K562 (cell line): ENCODE results near the gene COQ8B. TPM values are rescaled to one million over a fixed set of nuclear protein-coding genes. Genes with fewer than 3 reads are reported as not detected.

Experiments used
- ATAC-seq: fragments of 200-7000 bp; cut with Tn5 transposase; 3 replicates; pipeline ENCODE4 v1.9.1; 2020; ENCODE audit warnings: moderate library complexity
- BruUV-seq: library from RNA; stranded (reverse); fragments of 400-500 nt; replicated peaks from 2 replicates; lab custom pipeline; 2021; lab: Mats Ljungman, UMichigan
- CTCF ChIA-PET: fragments of 300-600 bp; formaldehyde crosslinking; extraction: SDS; loops from one replicate; lab custom pipeline; 2021; ENCODE audit warnings: low intra/inter-chr PET ratio; lab: Yijun Ruan, JAX
- POLR2A ChIA-PET: fragments of 300-600, 350-650 bp; sonication (Branson Sonifier 250); formaldehyde crosslinking; extraction: SDS; loops from one replicate; lab custom pipeline; 2021; ENCODE audit warnings: antibody characterized with exemption, inconsistent platforms; lab: Yijun Ruan, JAX
- DNase-seq, 4 experiments: peaks; one replicate each; pipeline versions ENCODE4 v3.0.0 to v3.0.0-alpha.2; 2011 to 2018; ENCODE audit warnings: low spot score in 3 of 4, mixed read lengths in 3 of 4; ENCODE audit errors: extremely low read depth in 1 of 4
- FAIRE-seq: peaks from 2 replicates; lab custom pipeline; 2011; peaks lifted over from hg19 to GRCh38; lab: Jason Lieb, UNC
- H2AFZ ChIP-seq: 2 replicates; pipeline ENCODE4 v1.6.0; 2011; ENCODE audit warnings: low read depth, low read length, control low read depth, inconsistent platforms
- H3K27ac ChIP-seq: fragments of 200-600 bp; 3 replicates; pipeline ENCODE4 v1.8.0; 2011; ENCODE audit warnings: low read depth, mild to moderate bottlenecking, control low read depth, inconsistent platforms, low read length, moderate library complexity, mixed read lengths; ENCODE audit errors: extremely low read depth
- H3K27me3 ChIP-seq, 2 experiments: fragments of 300-600 bp in 1 of 2; 2 replicates in 1 of 2; 3 replicates in 1 of 2; pipeline versions ENCODE4 v1.6.0 to v1.8.0; 2011; ENCODE audit warnings: inconsistent platforms in 2 of 2, low read length in 2 of 2, mild to moderate bottlenecking in 1 of 2, mixed read lengths in 1 of 2, moderate library complexity in 1 of 2; ENCODE audit not compliant: control insufficient read depth in 2 of 2, insufficient read depth in 2 of 2
- H3K36me3 ChIP-seq: fragments of 300-600 bp; 3 replicates; pipeline ENCODE4 v1.8.0; 2011; ENCODE audit warnings: mild to moderate bottlenecking, low read length, inconsistent platforms; ENCODE audit not compliant: control insufficient read depth, insufficient read depth
- H3K4me1 ChIP-seq, 2 experiments: fragments of 200-600 bp in 1 of 2; replicated peaks in 1 of 2; 2 replicates in 1 of 2; 3 replicates in 1 of 2; pipeline versions ENCODE4 v1.5.1 to v1.8.0; 2011; ENCODE audit warnings: inconsistent platforms in 2 of 2, low read length in 2 of 2, mild to moderate bottlenecking in 1 of 2, mixed read lengths in 1 of 2, moderate library complexity in 1 of 2; ENCODE audit not compliant: control insufficient read depth in 2 of 2, insufficient read depth in 2 of 2
- H3K4me2 ChIP-seq: 2 replicates; pipeline ENCODE4 v1.6.1; 2011; ENCODE audit warnings: low read length, control low read depth, inconsistent platforms, mixed read lengths; ENCODE audit not compliant: insufficient read depth
- H3K4me3 ChIP-seq: fragments of 200-600 bp; sonication (generic), shearing (Covaris generic); 2 replicates; pipeline ENCODE4 v1.5.1; 2016; ENCODE audit warnings: control low read depth, inconsistent platforms
- H3K79me2 ChIP-seq: fragments of 200-600 bp; 3 replicates; pipeline ENCODE4 v1.8.0; 2011; ENCODE audit warnings: low read length, inconsistent platforms; ENCODE audit not compliant: control insufficient read depth, insufficient read depth
- H3K9ac ChIP-seq, 2 experiments: 2 replicates each; pipeline versions ENCODE4 v1.6.0 to v1.6.1; 2011; ENCODE audit warnings: low read depth in 2 of 2, low read length in 2 of 2, control low read depth in 1 of 2, inconsistent platforms in 1 of 2, mild to moderate bottlenecking in 1 of 2, mixed read lengths in 1 of 2; ENCODE audit not compliant: insufficient read depth in 1 of 2
- H3K9me1 ChIP-seq: one replicate; pipeline ENCODE4 v1.6.0; 2011; ENCODE audit warnings: inconsistent platforms, mild to moderate bottlenecking, low read length, moderate library complexity; ENCODE audit not compliant: control insufficient read depth, insufficient read depth
- H3K9me3 ChIP-seq: replicated peaks from 2 replicates; pipeline ENCODE4 v1.5.1; 2011; ENCODE audit warnings: low read depth, low read length, inconsistent platforms; ENCODE audit not compliant: control insufficient read depth, insufficient read depth
- H4K20me1 ChIP-seq: replicated peaks from 2 replicates; pipeline ENCODE4 v1.6.1; 2011; ENCODE audit warnings: low read length, inconsistent platforms, mixed read lengths; ENCODE audit not compliant: control insufficient read depth, insufficient read depth
- CBFA2T3 ChIP-seq: fragments of 450-650 bp; IDR thresholded peaks from 2 replicates; pipeline ENCODE4 v1.6.1; 2017
- ELF2 ChIP-seq: fragments of 250-450 bp; sonication (Bioruptor Pico); IDR thresholded peaks from 2 replicates; pipeline ENCODE4 v1.5.0; 2021; ENCODE audit warnings: mild to moderate bottlenecking
- EZH2 ChIP-seq: IDR thresholded peaks from 2 replicates; pipeline ENCODE4 v1.6.1; 2012; ENCODE audit warnings: low read depth, mild to moderate bottlenecking, inconsistent platforms, low read length, borderline replicate concordance
- HDAC8 ChIP-seq: fragments of 450-650 bp; IDR thresholded peaks from 2 replicates; pipeline ENCODE4 v1.6.1; 2016; ENCODE audit warnings: mild to moderate bottlenecking, missing genetic modification characterization, moderate library complexity, missing compliant biosample characterization
- RBM17 ChIP-seq: fragments of 200-400 bp; formaldehyde crosslinking; IDR thresholded peaks from 2 replicates; pipeline ENCODE4 v1.6.1; 2017; ENCODE audit warnings: low read depth, mild to moderate bottlenecking, low read length, borderline replicate concordance
- U2AF2 ChIP-seq: fragments of 200-400 bp; formaldehyde crosslinking; optimal IDR thresholded peaks from 2 replicates; pipeline ENCODE3; 2017; ENCODE audit warnings: low read depth, mild to moderate bottlenecking, low read length
- ZBED1 ChIP-seq: IDR thresholded peaks from 2 replicates; pipeline ENCODE4 v1.6.1; 2014
- WGBS: fragments of 100-300 bp; shearing (Covaris generic); methylation state at CpG from one replicate; pipeline ENCODE4 v1.1.6; 2016; ENCODE audit warnings: low coverage, mixed read lengths; ENCODE audit not compliant: insufficient coverage; ENCODE audit errors: missing lambda C conversion rate; 5-methylcytosine and 5-hydroxymethylcytosine counted together
- in situ Hi-C: fragments of 300-500 bp; cut with MboI; formaldehyde crosslinking; loops from 4 replicates; pipeline ENCODE4 v1.15.0; 2018; ENCODE audit warnings: inconsistent platforms, mixed read lengths
- intact Hi-C: fragments of 100-400 bp; cut with micrococcal nuclease; formaldehyde crosslinking; loops from 2 replicates; pipeline ENCODE4 v1.14.2; 2022
- polyA plus RNA-seq, 8 experiments: library from polyadenylated mRNA; depleted of rRNA in 4 of 8; stranded (reverse) in 5 of 8; unstranded in 3 of 8; fragments of >200 nt; fragmentation: Nextera tagmentation in 2 of 8; fragmentation: Illumina TruSeq in 1 of 8; extraction: Ambion mirVana in 2 of 8; extraction: Trizol in 1 of 8; gene quantifications; 2 replicates each; pipeline versions ENCODE4 v1.2.1 to v1.2.3, GENCODE V29; 2011 to 2014; ENCODE audit warnings: inconsistent platforms in 1 of 8, missing spikeins in 1 of 8
- total RNA-seq, 7 experiments: library from RNA; depleted of rRNA in 6 of 7; stranded (reverse); fragments of >200 nt in 6 of 7; fragmentation: Illumina TruSeq in 2 of 7; extraction: Trizol in 2 of 7; gene quantifications; 2 replicates each; pipeline versions ENCODE4 v1.2.1 to v1.2.3, GENCODE V29; 2011 to 2021; ENCODE audit warnings: low replicate concordance in 1 of 7
- TF ChIP-seq, protein P1 (sequence below): fragments of 450-650 bp; formaldehyde crosslinking; IDR thresholded peaks from 2 replicates; pipeline ENCODE4 v1.4.0; 2020; ENCODE audit warnings: mild to moderate bottlenecking, moderate library complexity
- TF ChIP-seq, protein P2 (sequence below), 2 experiments: fragments of 200-800 bp in 1 of 2; sonication (Bioruptor generic) in 1 of 2; sonication (generic) in 1 of 2; formaldehyde crosslinking in 1 of 2; IDR thresholded peaks in 1 of 2; conservative IDR thresholded peaks in 1 of 2; 2 replicates each; pipeline versions ENCODE4 v1.5.0 to v1.6.1; 2016 to 2020; ENCODE audit warnings: missing compliant biosample characterization in 1 of 2, missing genetic modification characterization in 1 of 2, missing genetic modification reagents in 1 of 2

The COQ8B gene
- total and polyA plus RNA-seq, 9 of the 15 experiments (the other 6 are each of a cell fraction or from before 2014, with no cell fraction given) = 0.41 to 32.3 (median 12.9) TPM

DNA sequence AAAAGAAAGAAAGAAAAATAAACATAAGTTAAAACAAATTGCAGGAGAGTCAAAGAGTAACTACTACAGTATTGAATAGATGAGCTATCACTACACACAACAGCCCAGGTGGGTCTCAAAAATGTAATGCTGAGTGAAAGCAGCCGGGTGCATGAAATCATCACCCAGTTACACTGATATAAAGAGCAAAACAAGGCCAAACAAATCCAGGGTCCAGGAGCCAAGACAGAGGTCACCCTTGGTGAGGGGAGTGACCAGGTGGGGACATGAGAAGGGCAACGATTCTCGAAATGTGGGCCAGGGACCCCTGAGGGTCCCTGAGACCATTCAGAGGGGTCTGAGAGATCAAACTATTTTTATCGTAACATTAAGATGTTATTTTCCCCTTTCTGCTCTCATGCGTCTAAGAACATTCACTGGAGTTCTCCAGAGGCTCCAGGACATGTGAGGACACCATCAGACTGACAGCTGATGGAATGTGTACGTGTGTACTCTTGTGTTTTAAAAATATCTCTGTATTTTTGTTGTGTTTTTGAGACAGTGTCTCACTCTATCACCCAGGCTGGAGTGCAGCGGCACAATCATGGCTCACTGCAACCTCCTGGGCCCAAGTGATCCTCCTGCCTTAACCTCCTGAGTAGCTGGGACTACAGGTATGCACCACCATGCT, 10.6 kb downstream of the COQ8B start (continued):
- TF ChIP-seq HDAC8 (tag) (no peak), RBM17 (no peak), ELF2 (CRISPR knock-in tag) (no peak), ZBED1 (no peak), CBFA2T3 (no peak)

DNA sequence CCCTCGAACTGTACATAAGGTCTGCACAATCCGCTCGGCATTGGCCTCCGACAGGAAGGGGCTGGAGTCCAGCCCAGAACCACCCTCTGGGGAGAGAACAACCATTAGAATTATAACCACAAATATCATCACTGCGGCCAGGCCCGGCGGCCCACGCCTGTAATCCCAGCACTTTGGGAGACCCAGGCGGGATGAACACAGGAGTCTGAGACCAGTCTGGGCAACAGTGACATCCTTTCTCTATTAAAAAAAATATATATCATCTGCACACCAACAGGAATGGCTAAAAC, 11.4 kb downstream of the COQ8B start:
- peak overlapping the region in 1 of 2 experiments; percentile 2; a peak in 1 of 4 replicates for H3K9ac ChIP-seq
- no peak overlapping the region for H2AFZ ChIP-seq
- BruUV-seq = no TSS peak
- DNase-seq (no peak), FAIRE-seq (no peak), ATAC-seq (no peak)
- CTCF ChIA-PET = no interaction called here
- no peaks in the 10 kb centered on the region for H4K20me1 ChIP-seq
- H3K9me3 ChIP-seq = no peaks in the 10 kb centered on the region
- peaks cover 12 to 23% of the 10 kb centered on the region in 2 experiments; a peak in 4 of 5 replicates for H3K4me1 ChIP-seq
- H3K36me3 ChIP-seq = peaks cover 55% of the 10 kb centered on the region
- WGBS = 93% methylated on average over 9 of the region's 9 CpGs
- no peak overlapping the region for H3K4me2 ChIP-seq
- no peaks in the 10 kb centered on the region for H3K79me2 ChIP-seq
- POLR2A ChIA-PET = no interaction called here
- TF ChIP-seq, protein P1, sequence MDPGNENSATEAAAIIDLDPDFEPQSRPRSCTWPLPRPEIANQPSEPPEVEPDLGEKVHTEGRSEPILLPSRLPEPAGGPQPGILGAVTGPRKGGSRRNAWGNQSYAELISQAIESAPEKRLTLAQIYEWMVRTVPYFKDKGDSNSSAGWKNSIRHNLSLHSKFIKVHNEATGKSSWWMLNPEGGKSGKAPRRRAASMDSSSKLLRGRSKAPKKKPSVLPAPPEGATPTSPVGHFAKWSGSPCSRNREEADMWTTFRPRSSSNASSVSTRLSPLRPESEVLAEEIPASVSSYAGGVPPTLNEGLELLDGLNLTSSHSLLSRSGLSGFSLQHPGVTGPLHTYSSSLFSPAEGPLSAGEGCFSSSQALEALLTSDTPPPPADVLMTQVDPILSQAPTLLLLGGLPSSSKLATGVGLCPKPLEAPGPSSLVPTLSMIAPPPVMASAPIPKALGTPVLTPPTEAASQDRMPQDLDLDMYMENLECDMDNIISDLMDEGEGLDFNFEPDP (CRISPR knock-in tag) = no peak
- TF ChIP-seq EZH2 (no peak), U2AF2 (no peak)
- TF ChIP-seq, protein P2, sequence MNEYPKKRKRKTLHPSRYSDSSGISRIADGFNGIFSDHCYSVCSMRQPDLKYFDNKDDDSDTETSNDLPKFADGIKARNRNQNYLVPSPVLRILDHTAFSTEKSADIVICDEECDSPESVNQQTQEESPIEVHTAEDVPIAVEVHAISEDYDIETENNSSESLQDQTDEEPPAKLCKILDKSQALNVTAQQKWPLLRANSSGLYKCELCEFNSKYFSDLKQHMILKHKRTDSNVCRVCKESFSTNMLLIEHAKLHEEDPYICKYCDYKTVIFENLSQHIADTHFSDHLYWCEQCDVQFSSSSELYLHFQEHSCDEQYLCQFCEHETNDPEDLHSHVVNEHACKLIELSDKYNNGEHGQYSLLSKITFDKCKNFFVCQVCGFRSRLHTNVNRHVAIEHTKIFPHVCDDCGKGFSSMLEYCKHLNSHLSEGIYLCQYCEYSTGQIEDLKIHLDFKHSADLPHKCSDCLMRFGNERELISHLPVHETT (CRISPR knock-in tag; conservative IDR thresholded peaks at IDR 0.05 in 1 of 2, IDR thresholded peaks at IDR 0.05 in 1 of 2) = no peak
- no peaks in the 10 kb centered on the region for H3K9me1 ChIP-seq
- in situ Hi-C loops (no loop called here), intact Hi-C loops (no loop called here)
- H3K27me3 ChIP-seq = no peaks in the 10 kb centered on the region
- no peak overlapping the region for H3K4me3 ChIP-seq
- no peak overlapping the region for H3K27ac ChIP-seq
